ENCODE measurements around the gene FAM161B. TPM values are rescaled to one million over a fixed set of nuclear protein-coding genes. Genes with fewer than 3 reads are reported as not detected.
A peak's percentile ranks its signal among the peaks of the same experiment; 100 is the strongest.

Gene FAM161B
- total and polyA plus RNA-seq, 2 of the 13 experiments (the other 11 are each of a cell fraction or from before 2014, with no cell fraction given): 1.6 to 2.0 TPM

GRCh38 chr14:73997944-73998447 lies 48.1 kb upstream of the FAM161B start:
- in situ Hi-C loops (cut with HindIII; ENCODE audit: extremely low pct_ligation_motif_present, low pct_unique_long_range_greater_than_20kb): no loop called here
- peak overlapping the region; percentile 82 for H3K4me2 ChIP-seq (ENCODE audit: low read depth, low read length)
- CTCF ChIA-PET (ENCODE audit: low intra/inter-chr PET ratio, low total read pairs): no interaction called here
- peak overlapping the region; percentile 23 to 53 (median 30) for H3K4me3 ChIP-seq (replicated peaks in 1 of 3; ENCODE audit: insufficient read depth in 1 of 3, low read depth in 2 of 3, low read length in 3 of 3)
- no peaks in the 10 kb centered on the region for H4K20me1 ChIP-seq (ENCODE audit: insufficient read depth, low read length)
- ATAC-seq: no peak; the same call in 1 of the 3 replicates
- peak overlapping the region; percentile 95 for H3K27ac ChIP-seq (ENCODE audit: extremely low read length, insufficient read depth, low read length)
- peaks cover 2% of the 10 kb centered on the region for H3K79me2 ChIP-seq (ENCODE audit: insufficient read depth, low read length)
- H3K9ac ChIP-seq (ENCODE audit: insufficient read depth, low read depth, low read length): peak overlapping the region; percentile 65
- no peaks in the 10 kb centered on the region for H3K9me3 ChIP-seq (ENCODE audit: low read length)
- POLR2A ChIA-PET: interaction anchor here (0.7 to 5.4 kb wide), 13 partner anchors 9 to 238 kb away, joined by 3 to 70 read pairs (median 9); partner anchors contain the start of genes ALDH6A1, BBOF1, COQ6 and ENTPD5
- BruUV-seq (replicated peaks): no TSS peak
- no peak for FAIRE-seq
- intact Hi-C loops (cut with micrococcal nuclease; ENCODE audit: unreplicated experiment): loop anchor here (1.0 to 5.0 kb wide), 3 partner anchors 20 to 47 kb away; partner anchors contain the start of genes COQ6 and FAM161B
- H3K27me3 ChIP-seq (ENCODE audit: control insufficient read depth in 1 of 2, insufficient read depth in 2 of 2, low read length in 2 of 2): no peaks in the 10 kb centered on the region
- H3K4me1 ChIP-seq (ENCODE audit: insufficient read depth, low read length): peaks cover 80% of the 10 kb centered on the region
- peaks cover 2 to 5% of the 10 kb centered on the region in 2 experiments; a peak in 2 of 5 replicates for H3K36me3 ChIP-seq (replicated peaks in 1 of 2; ENCODE audit: control insufficient read depth in 1 of 2, insufficient read depth in 2 of 2, low read length in 2 of 2)
- DNase-seq (ENCODE audit: low spot score): peak; percentile 37
- 2% methylated on average over 7 of the region's 7 CpGs for WGBS (ENCODE audit: low lambda C conversion rate)
- H2AFZ ChIP-seq (ENCODE audit: low read length): no peak overlapping the region
- no peak for TF ChIP-seq BCL6 (CRISPR knock-in tag; IDR thresholded peaks at IDR 0.05)
- no peak for TF ChIP-seq ZNF138 (CRISPR knock-in tag; IDR thresholded peaks at IDR 0.05; ENCODE audit: low read depth)
- peak; percentile 53; the same call in 1 of the 2 replicates for TF ChIP-seq TARDBP (CRISPR knock-in tag; IDR thresholded peaks at IDR 0.05)
- 0 out of 2 replicates have a peak, but pooled peaks have one; percentile 38 for TF ChIP-seq BORCS8-MEF2B (CRISPR knock-in tag; IDR thresholded peaks at IDR 0.05)
- no peak for TF ChIP-seq ZNF572 (CRISPR knock-in tag; IDR thresholded peaks at IDR 0.05)
- TF ChIP-seq SIN3A (IDR thresholded peaks at IDR 0.05; ENCODE audit: borderline replicate concordance, low read depth, low read length): 0 out of 2 replicates have a peak, but pooled peaks have one; percentile 22
- TF ChIP-seq SMYD3 (CRISPR knock-in tag; IDR thresholded peaks at IDR 0.05): peak; percentile 59; the same call in 1 of the 2 replicates
- TF ChIP-seq GMEB2 (CRISPR knock-in tag; IDR thresholded peaks at IDR 0.05; ENCODE audit: low read depth): no peak
- peak; percentile 38; the same call in 1 of the 2 replicates for TF ChIP-seq TBX2 (CRISPR knock-in tag; IDR thresholded peaks at IDR 0.05; ENCODE audit: borderline replicate concordance)
- TF ChIP-seq GZF1 (CRISPR knock-in tag; IDR thresholded peaks at IDR 0.05): 0 out of 2 replicates have a peak, but pooled peaks have one; percentile 36
- TF ChIP-seq RCOR2 (CRISPR knock-in tag; IDR thresholded peaks at IDR 0.05): no peak
- 0 out of 2 replicates have a peak, but pooled peaks have one; percentile 30 for TF ChIP-seq ARID2 (CRISPR knock-in tag; IDR thresholded peaks at IDR 0.05; ENCODE audit: borderline replicate concordance)
- peak; percentile 57; the same call in 1 of the 2 replicates for TF ChIP-seq MEF2D (CRISPR knock-in tag; IDR thresholded peaks at IDR 0.05)
- TF ChIP-seq ZNF292 (CRISPR knock-in tag; IDR thresholded peaks at IDR 0.05; ENCODE audit: borderline replicate concordance, low read depth): peak; percentile 53; the same call in 1 of the 2 replicates
- TF ChIP-seq ZMYM2 (CRISPR knock-in tag; IDR thresholded peaks at IDR 0.05): no peak
- TF ChIP-seq CBX1 (IDR thresholded peaks at IDR 0.05; ENCODE audit: low read depth): no peak
- TF ChIP-seq ZNF841 (CRISPR knock-in tag; IDR thresholded peaks at IDR 0.05; ENCODE audit: borderline replicate concordance): no peak
- TF ChIP-seq ETV5 (CRISPR knock-in tag; IDR thresholded peaks at IDR 0.05; ENCODE audit: borderline replicate concordance): peak; percentile 30; the same call in 1 of the 2 replicates
- TF ChIP-seq KMT2A (CRISPR knock-in tag; IDR thresholded peaks at IDR 0.05): no peak
- TF ChIP-seq SALL1 (CRISPR knock-in tag; IDR thresholded peaks at IDR 0.05): peak; percentile 34; the same call in 1 of the 2 replicates
- no peak for TF ChIP-seq ZNF441 (CRISPR knock-in tag; IDR thresholded peaks at IDR 0.05; ENCODE audit: borderline replicate concordance)
- TF ChIP-seq MXD4 (CRISPR knock-in tag; IDR thresholded peaks at IDR 0.05): no peak
- no peak for TF ChIP-seq ARNTL (CRISPR knock-in tag; IDR thresholded peaks at IDR 0.05)

Measured in HepG2 (cell line).